Stomach smooth muscle (tissue), 2 donors: ENCODE measurements around the gene DHRS4L2.
"Not testable (repeated sequence)": the region's sequence is repeated elsewhere in the genome, so short reads cannot be mapped to it uniquely, and the experiment has no call there.

Experiments used
- H3K27ac ChIP-seq: one replicate; pipeline ENCODE4 v1.7.0; 2013; ENCODE audit warnings: mild to moderate bottlenecking, low read length, inconsistent platforms
- H3K27me3 ChIP-seq, 2 donors: one replicate each; pipeline ENCODE4 v1.7.0; 2013; ENCODE audit warnings: low read length in 2 of 2; ENCODE audit not compliant: insufficient read depth in 2 of 2, control insufficient read depth in 1 of 2
- H3K36me3 ChIP-seq, 2 donors: one replicate each; pipeline ENCODE4 v1.7.0; 2013; ENCODE audit warnings: low read length in 2 of 2; ENCODE audit not compliant: control insufficient read depth in 2 of 2, insufficient read depth in 2 of 2
- H3K4me1 ChIP-seq: one replicate; pipeline ENCODE4 v1.7.0; 2013; ENCODE audit warnings: low read length; ENCODE audit not compliant: control insufficient read depth, insufficient read depth
- H3K4me3 ChIP-seq, 2 donors: one replicate each; pipeline ENCODE4 v1.7.0; 2013; ENCODE audit warnings: low read length in 2 of 2
- H3K9ac ChIP-seq, 2 donors: one replicate each; pipeline ENCODE4 v1.7.0; 2013; ENCODE audit warnings: low read length in 2 of 2, mild to moderate bottlenecking in 1 of 2
- H3K9me3 ChIP-seq, 2 donors: one replicate each; pipeline ENCODE4 v1.7.0; 2013; ENCODE audit warnings: low read length in 2 of 2; ENCODE audit not compliant: control insufficient read depth in 2 of 2
- donor health status: healthy.
- donor health status: Pancreatic carcinoma.

Gene DHRS4L2

GRCh38 chr14:24024939-24025418 is 36.2 kb downstream of the DHRS4L2 start:
- not testable (repeated sequence) for H3K27me3 ChIP-seq, H3K4me3 ChIP-seq, H3K9ac ChIP-seq, H3K9me3 ChIP-seq, H3K36me3 ChIP-seq, H3K27ac ChIP-seq, H3K4me1 ChIP-seq

- H3K36me3 ChIP-seq, H3K9me3 ChIP-seq, H3K4me1 ChIP-seq, H3K27ac ChIP-seq, H3K9ac ChIP-seq, H3K4me3 ChIP-seq, H3K27me3 ChIP-seq: not testable (repeated sequence)
Observed at GRCh38 chr14:24029687-24030086, 41.0 kb downstream of the DHRS4L2 start.

GRCh38 chr14:24031331-24031730 is 42.6 kb downstream of the DHRS4L2 start:
- not testable (repeated sequence) for H3K36me3 ChIP-seq, H3K27ac ChIP-seq, H3K4me3 ChIP-seq, H3K9me3 ChIP-seq, H3K4me1 ChIP-seq, H3K9ac ChIP-seq, H3K27me3 ChIP-seq

DNA sequence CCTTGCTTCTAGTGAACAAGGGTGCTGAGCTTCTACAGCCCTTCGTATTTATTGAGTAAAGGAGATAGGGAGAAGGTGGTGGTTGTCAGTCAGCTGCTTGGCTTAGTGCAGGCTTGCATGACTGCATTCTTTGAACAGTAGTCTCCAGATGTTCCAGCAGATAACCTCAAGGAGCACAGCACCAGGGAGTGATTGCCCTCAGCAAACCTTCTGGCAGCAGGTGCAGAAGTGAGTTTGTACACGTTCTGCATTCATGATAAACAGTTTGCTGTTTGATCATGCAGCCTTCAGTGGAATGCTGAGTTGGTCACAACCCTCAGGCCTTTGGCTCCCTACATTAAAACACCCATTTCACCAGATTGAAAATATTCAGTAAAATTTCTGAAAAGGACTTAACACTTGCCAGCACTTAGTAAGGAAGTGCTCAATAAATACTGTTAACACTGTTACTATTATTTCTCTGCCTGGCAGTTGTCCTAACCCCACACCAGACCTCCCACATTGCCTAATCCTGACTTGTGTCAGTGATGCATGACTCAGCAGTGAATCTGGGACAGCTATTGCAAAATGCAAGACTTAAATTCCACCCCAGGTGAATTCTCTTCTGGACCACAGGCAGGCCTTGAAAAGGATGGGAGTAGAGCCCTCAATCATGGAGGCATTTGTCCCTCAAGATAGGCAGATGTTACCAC is 44.1 kb downstream of the DHRS4L2 start:
- H3K27me3 ChIP-seq = no peaks in the 10 kb centered on the region

DNA sequence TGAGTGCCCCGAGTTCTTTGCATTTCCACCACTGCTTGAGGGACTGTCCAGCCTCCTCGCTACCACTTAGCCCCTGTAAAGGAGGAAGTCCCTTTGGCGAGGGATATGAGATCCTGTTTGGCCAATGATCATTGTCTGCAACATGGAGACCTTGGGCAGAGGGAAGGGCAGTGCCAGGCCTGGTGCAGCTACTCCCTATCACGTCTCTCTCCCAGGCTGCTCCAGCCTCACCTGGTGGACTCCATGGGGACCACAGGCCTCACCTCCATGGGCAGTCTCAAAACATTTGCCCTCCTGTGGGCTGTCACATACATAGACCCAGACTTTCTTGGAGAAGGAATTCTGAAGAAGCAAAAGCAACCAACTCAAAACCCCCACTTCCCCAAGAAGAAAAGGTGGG is 47.0 kb downstream of the DHRS4L2 start:
- not testable (repeated sequence) for H3K9me3 ChIP-seq, H3K27me3 ChIP-seq, H3K9ac ChIP-seq, H3K36me3 ChIP-seq, H3K4me1 ChIP-seq
- H3K4me3 ChIP-seq = peak overlapping the region; percentile 74 to 82
- peak overlapping the region; percentile 87 for H3K27ac ChIP-seq

More for the DNA sequence above, 44.1 kb downstream of the DHRS4L2 start:
- H3K36me3 ChIP-seq = no peaks in the 10 kb centered on the region
- peaks cover 5% of the 10 kb centered on the region for H3K4me1 ChIP-seq
- H3K4me3 ChIP-seq = no peak overlapping the region
- H3K27ac ChIP-seq = no peak overlapping the region
- no peaks in the 10 kb centered on the region for H3K9me3 ChIP-seq
- H3K9ac ChIP-seq = no peak overlapping the region

GRCh38 chr14:24036169-24036962 is 47.6 kb downstream of the DHRS4L2 start:
- H3K27ac ChIP-seq = peak overlapping the region; percentile 87
- H3K36me3 ChIP-seq = no peaks in the 10 kb centered on the region
- peak overlapping the region; percentile 74 to 82 for H3K4me3 ChIP-seq
- peaks cover 5% of the 10 kb centered on the region for H3K4me1 ChIP-seq
- no peaks in the 10 kb centered on the region for H3K9me3 ChIP-seq
- peak overlapping the region; percentile 58 to 75 for H3K9ac ChIP-seq
- H3K27me3 ChIP-seq = no peaks in the 10 kb centered on the region

- peak overlapping the region; percentile 74 to 82 for H3K4me3 ChIP-seq
Observed at GRCh38 chr14:24036963-24037657, 48.4 kb downstream of the DHRS4L2 start.

DNA sequence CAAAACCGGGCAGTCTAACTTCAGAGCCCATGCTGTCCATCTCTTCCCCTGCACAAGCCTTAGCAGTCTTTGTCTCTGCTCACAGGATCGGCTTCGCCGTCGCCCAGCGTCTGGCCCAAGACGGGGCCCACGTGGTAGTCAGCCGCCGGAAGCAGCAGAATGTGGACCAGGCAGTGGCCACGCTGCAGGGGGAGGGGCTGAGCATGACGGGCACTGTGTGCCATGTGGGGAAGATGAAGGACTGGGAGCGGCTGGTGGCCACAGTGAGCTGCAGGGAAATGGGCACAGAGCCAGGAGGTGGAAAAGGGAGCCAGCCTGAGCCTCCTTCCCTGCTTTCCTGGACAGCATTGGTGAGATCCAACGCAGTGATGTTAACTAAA is 48.9 kb downstream of the DHRS4L2 start:
- H3K27me3 ChIP-seq = no peaks in the 10 kb centered on the region
- H3K36me3 ChIP-seq = no peaks in the 10 kb centered on the region
- no peak overlapping the region for H3K27ac ChIP-seq
- peaks cover 5% of the 10 kb centered on the region for H3K4me1 ChIP-seq
- no peaks in the 10 kb centered on the region for H3K9me3 ChIP-seq
- no peak overlapping the region for H3K9ac ChIP-seq
- no peak overlapping the region for H3K4me3 ChIP-seq

More at GRCh38 chr14:24036963-24037657, 48.4 kb downstream of the DHRS4L2 start:
- Histone ChIP-seq H3K27ac (peak overlapping the region; percentile 87), H3K9ac (peak overlapping the region; percentile 58 to 75)
- not testable (repeated sequence) for H3K9me3 ChIP-seq, H3K27me3 ChIP-seq, H3K4me1 ChIP-seq, H3K36me3 ChIP-seq

GRCh38 chr14:24038686-24039085 is 50.0 kb downstream of the DHRS4L2 start:
- H3K36me3 ChIP-seq = no peaks in the 10 kb centered on the region
- no peaks in the 10 kb centered on the region for H3K27me3 ChIP-seq
- no peak overlapping the region for H3K9ac ChIP-seq
- no peaks in the 10 kb centered on the region for H3K9me3 ChIP-seq
- H3K27ac ChIP-seq = no peak overlapping the region
- H3K4me3 ChIP-seq = no peak overlapping the region
- H3K4me1 ChIP-seq = peaks cover 5% of the 10 kb centered on the region

DNA sequence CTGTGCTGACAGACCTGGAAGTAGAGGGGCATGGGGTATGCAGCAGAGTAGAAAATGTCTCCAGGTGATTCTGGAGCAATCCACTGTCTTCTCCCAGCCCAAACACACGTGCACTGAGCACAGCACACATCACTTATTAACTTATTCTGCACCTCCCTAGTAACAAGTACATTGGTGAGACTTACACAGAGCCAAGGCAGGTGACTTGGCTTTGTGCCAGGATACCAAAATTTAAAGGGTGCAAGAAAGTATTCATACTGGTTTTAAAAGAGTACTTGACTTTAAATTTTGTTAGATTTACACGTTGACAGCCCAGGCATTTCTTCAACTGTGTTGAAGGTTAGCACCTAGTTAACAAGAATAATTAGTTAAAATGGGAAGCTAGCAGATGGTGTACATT is 52.0 kb downstream of the DHRS4L2 start:
- H3K9ac ChIP-seq = no peak overlapping the region
- H3K9me3 ChIP-seq = no peaks in the 10 kb centered on the region
- H3K27me3 ChIP-seq = no peaks in the 10 kb centered on the region
- no peak overlapping the region for H3K27ac ChIP-seq
- peaks cover 5% of the 10 kb centered on the region for H3K4me1 ChIP-seq
- no peaks in the 10 kb centered on the region for H3K36me3 ChIP-seq
- no peak overlapping the region for H3K4me3 ChIP-seq
